ENCODE measurements around the gene GCSAM.
A peak's percentile ranks its signal among the peaks of the same experiment; 100 is the strongest.

The GCSAM gene

DNA sequence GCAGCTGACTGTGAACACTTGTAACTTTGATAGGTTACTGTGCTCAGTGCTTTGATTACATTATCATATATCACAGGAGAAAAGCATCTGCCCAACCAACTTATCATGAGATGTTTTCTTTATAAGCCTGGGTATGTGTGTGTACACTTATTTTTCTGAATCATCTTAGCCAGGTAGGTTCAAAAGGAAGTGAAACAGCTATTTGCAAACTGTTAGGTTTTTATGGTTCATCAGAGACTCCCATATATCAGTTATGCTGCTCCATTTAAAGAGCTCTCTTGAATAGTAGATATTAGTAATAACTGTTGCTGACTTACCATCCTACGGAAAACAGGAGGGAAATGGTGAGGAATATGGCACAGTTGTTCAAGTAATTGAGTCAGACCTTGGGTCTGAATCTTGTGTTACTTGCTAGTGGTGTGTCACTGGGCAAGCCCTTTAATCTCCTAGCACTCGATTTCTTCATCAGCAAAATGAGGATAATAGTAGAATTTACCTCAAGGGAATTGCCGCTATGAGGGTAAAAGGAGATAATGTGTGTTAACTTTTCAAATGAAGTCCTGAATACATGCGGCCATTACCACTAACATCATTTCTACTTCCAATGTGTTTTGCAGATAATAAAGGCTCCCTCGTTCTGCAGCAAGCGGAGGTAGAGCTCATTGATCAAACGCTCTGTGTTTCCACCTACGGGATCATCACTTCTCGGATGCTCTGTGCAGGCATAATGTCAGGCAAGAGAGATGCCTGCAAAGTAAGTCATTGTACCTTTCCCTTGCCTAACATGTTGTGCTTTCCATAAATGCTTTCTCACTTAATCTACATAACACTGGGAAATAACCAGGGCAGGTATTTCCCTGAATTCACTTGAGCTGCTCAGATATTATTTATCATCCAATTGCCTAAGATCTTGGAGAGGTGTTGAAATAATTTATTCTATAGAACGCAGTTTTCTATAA lies 54.6 kb downstream of the GCSAM start:
- no peaks in the 10 kb centered on the region for H3K9me3 ChIP-seq (replicated peaks in 1 of 2; ENCODE audit: control insufficient read depth in 2 of 2, insufficient read depth in 1 of 2, low read depth in 1 of 2, low read length in 2 of 2)
- no peak overlapping the region for H3K18ac ChIP-seq (ENCODE audit: low read length)
- H3K27ac ChIP-seq (replicated peaks; ENCODE audit: low read length), result no peak overlapping the region
- H3K79me1 ChIP-seq (ENCODE audit: low read depth, low read length), result no peaks in the 10 kb centered on the region
- H3K23ac ChIP-seq (ENCODE audit: low read depth, low read length, poor library complexity), result no peak overlapping the region
- no peak overlapping the region for H4K91ac ChIP-seq (ENCODE audit: low read depth, low read length, poor library complexity)
- H3K4me3 ChIP-seq (ENCODE audit: low read length in 2 of 2), result no peak overlapping the region
- no peak for DNase-seq (ENCODE audit: low spot score)
- no peak overlapping the region for H3K4me2 ChIP-seq (ENCODE audit: insufficient read depth, low read length, poor library complexity, severe bottlenecking)
- no peak overlapping the region for H4K8ac ChIP-seq (ENCODE audit: low read depth, low read length)
- no peak overlapping the region for H3K4ac ChIP-seq (ENCODE audit: low read length)
- H2AFZ ChIP-seq (ENCODE audit: low read length), result no peak overlapping the region
- no CpG with 5 or more reads among the region's 10 CpGs for WGBS, 2 donors (ENCODE audit: extremely low coverage in 2 of 2, insufficient read length in 2 of 2, insufficient replicate concordance in 1 of 2)
- no peak overlapping the region for H3K14ac ChIP-seq (ENCODE audit: low read length)
- H2AK5ac ChIP-seq (ENCODE audit: low read depth, low read length), result no peak overlapping the region
- H3K9ac ChIP-seq (ENCODE audit: low read depth, low read length, poor library complexity), result no peak overlapping the region
- H2BK12ac ChIP-seq (ENCODE audit: low read length), result no peak overlapping the region
- no peaks in the 10 kb centered on the region for H3K36me3 ChIP-seq (replicated peaks in 1 of 2; ENCODE audit: control insufficient read depth in 2 of 2, insufficient read depth in 2 of 2, low read length in 2 of 2)
- H2BK120ac ChIP-seq (ENCODE audit: low read depth, low read length), result no peak overlapping the region
- no peak overlapping the region for H2BK5ac ChIP-seq (ENCODE audit: low read length)
- H2BK15ac ChIP-seq (ENCODE audit: low read length), result no peak overlapping the region
- peaks cover 7 to 9% of the 10 kb centered on the region in 2 donors for H3K4me1 ChIP-seq (ENCODE audit: control insufficient read depth in 2 of 2, insufficient read depth in 1 of 2, low read depth in 1 of 2, low read length in 2 of 2)
- H3K27me3 ChIP-seq (ENCODE audit: control insufficient read depth in 3 of 3, insufficient read depth in 3 of 3, low read depth in 1 of 3, low read length in 3 of 3), result peaks cover 0 to 9% (median 0%) of the 10 kb centered on the region in 3 experiments

DNA sequence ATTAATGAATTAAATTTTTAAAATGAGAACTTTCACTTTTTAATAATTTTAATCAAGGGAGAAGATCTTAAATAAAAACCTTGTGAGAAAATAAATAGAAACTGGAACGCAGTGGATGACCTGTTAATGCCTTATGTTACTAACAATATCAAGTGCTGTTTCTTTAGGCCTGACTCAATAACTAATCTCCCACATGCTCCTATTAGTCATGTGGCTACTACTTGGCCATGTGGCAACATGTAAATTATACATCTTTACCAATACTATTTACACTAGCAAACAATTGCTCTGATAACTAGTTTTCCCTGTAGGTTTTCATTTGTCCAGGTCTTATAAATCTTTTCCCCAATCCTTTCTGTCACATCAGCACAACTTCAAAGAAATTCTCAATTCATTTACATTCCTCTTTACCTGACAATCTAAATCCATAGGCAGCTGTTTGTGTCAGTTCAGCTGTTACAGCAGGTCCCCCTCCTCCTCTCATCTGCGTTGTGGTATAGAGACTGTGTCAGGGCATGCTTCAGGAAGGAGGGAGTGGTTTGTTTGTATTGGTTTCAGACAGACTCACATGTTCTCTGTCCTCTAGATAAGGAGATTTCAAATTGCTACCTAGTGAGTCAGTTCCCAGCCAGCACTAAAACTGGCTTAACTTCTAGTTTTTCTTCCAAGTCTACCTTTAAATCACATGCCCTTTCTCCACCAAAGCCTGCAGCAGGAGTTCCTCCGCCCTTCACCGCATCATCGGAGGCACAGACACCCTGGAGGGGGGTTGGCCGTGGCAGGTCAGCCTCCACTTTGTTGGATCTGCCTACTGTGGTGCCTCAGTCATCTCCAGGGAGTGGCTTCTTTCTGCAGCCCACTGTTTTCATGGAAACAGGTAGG lies 58.2 kb downstream of the GCSAM start:
- no peak overlapping the region for H2BK15ac ChIP-seq (ENCODE audit: low read length)
- no peak overlapping the region for H3K4ac ChIP-seq (ENCODE audit: low read length)
- no peaks in the 10 kb centered on the region for H3K36me3 ChIP-seq (replicated peaks in 1 of 2; ENCODE audit: control insufficient read depth in 2 of 2, insufficient read depth in 2 of 2, low read length in 2 of 2)
- H4K8ac ChIP-seq (ENCODE audit: low read depth, low read length), result no peak overlapping the region
- no peak overlapping the region for H2BK12ac ChIP-seq (ENCODE audit: low read length)
- no peak overlapping the region for H3K14ac ChIP-seq (ENCODE audit: low read length)
- H3K4me1 ChIP-seq (ENCODE audit: control insufficient read depth in 2 of 2, insufficient read depth in 1 of 2, low read depth in 1 of 2, low read length in 2 of 2), result peaks cover 7 to 9% of the 10 kb centered on the region in 2 donors
- H2BK5ac ChIP-seq (ENCODE audit: low read length), result no peak overlapping the region
- H3K4me2 ChIP-seq (ENCODE audit: insufficient read depth, low read length, poor library complexity, severe bottlenecking), result no peak overlapping the region
- no peak for DNase-seq (ENCODE audit: low spot score)
- H3K9me3 ChIP-seq (replicated peaks in 1 of 2; ENCODE audit: control insufficient read depth in 2 of 2, insufficient read depth in 1 of 2, low read depth in 1 of 2, low read length in 2 of 2), result no peaks in the 10 kb centered on the region
- no peak overlapping the region for H3K9ac ChIP-seq (ENCODE audit: low read depth, low read length, poor library complexity)
- no peaks in the 10 kb centered on the region for H3K27me3 ChIP-seq (ENCODE audit: control insufficient read depth in 3 of 3, insufficient read depth in 3 of 3, low read depth in 1 of 3, low read length in 3 of 3)
- H3K79me1 ChIP-seq (ENCODE audit: low read depth, low read length), result no peaks in the 10 kb centered on the region
- no peak overlapping the region for H2AK5ac ChIP-seq (ENCODE audit: low read depth, low read length)
- H3K18ac ChIP-seq (ENCODE audit: low read length), result peak overlapping the region; percentile 81
- no peak overlapping the region for H3K23ac ChIP-seq (ENCODE audit: low read depth, low read length, poor library complexity)
- H3K4me3 ChIP-seq (ENCODE audit: low read length in 2 of 2), result no peak overlapping the region
- no peak overlapping the region for H3K27ac ChIP-seq (replicated peaks; ENCODE audit: low read length)
- H4K91ac ChIP-seq (ENCODE audit: low read depth, low read length, poor library complexity), result no peak overlapping the region
- WGBS, 2 donors (ENCODE audit: extremely low coverage in 2 of 2, insufficient read length in 2 of 2, insufficient replicate concordance in 1 of 2), result no CpG with 5 or more reads among the region's 6 CpGs
- H2BK120ac ChIP-seq (ENCODE audit: low read depth, low read length), result no peak overlapping the region
- peak overlapping the region; percentile 45 for H2AFZ ChIP-seq (ENCODE audit: low read length)

DNA sequence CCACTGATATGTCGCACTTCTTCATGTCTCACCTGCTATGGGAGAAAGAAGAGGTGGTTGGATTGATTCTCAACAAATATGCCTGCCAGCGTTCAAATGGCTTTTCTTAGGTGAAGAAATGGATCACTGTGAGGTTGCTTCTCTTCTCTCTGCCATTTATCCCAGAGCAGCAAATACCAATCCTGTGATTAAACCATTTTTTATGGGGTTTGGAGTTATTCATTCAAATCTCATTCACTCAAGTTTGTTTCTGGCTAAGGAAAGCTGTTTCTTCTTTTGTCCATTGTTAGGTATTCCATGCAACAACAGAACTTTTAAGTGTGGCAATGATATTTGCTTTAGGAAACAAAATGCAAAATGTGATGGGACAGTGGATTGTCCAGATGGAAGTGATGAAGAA lies 59.0 kb downstream of the GCSAM start:
- H4K8ac ChIP-seq (ENCODE audit: low read depth, low read length), result no peak overlapping the region
- no peak overlapping the region for H3K18ac ChIP-seq (ENCODE audit: low read length)
- H3K27ac ChIP-seq (replicated peaks; ENCODE audit: low read length), result no peak overlapping the region
- H3K4ac ChIP-seq (ENCODE audit: low read length), result no peak overlapping the region
- H2AK5ac ChIP-seq (ENCODE audit: low read depth, low read length), result no peak overlapping the region
- H2BK120ac ChIP-seq (ENCODE audit: low read depth, low read length), result no peak overlapping the region
- H2BK15ac ChIP-seq (ENCODE audit: low read length), result no peak overlapping the region
- no peak for DNase-seq (ENCODE audit: low spot score)
- H3K4me1 ChIP-seq (ENCODE audit: control insufficient read depth in 2 of 2, insufficient read depth in 1 of 2, low read depth in 1 of 2, low read length in 2 of 2), result peaks cover 7 to 9% of the 10 kb centered on the region in 2 donors
- no peaks in the 10 kb centered on the region for H3K79me1 ChIP-seq (ENCODE audit: low read depth, low read length)
- H4K91ac ChIP-seq (ENCODE audit: low read depth, low read length, poor library complexity), result no peak overlapping the region
- no peak overlapping the region for H3K23ac ChIP-seq (ENCODE audit: low read depth, low read length, poor library complexity)
- H3K4me2 ChIP-seq (ENCODE audit: insufficient read depth, low read length, poor library complexity, severe bottlenecking), result no peak overlapping the region
- no peak overlapping the region for H3K14ac ChIP-seq (ENCODE audit: low read length)
- H3K9me3 ChIP-seq (replicated peaks in 1 of 2; ENCODE audit: control insufficient read depth in 2 of 2, insufficient read depth in 1 of 2, low read depth in 1 of 2, low read length in 2 of 2), result no peaks in the 10 kb centered on the region
- no peak overlapping the region for H2BK12ac ChIP-seq (ENCODE audit: low read length)
- H2AFZ ChIP-seq (ENCODE audit: low read length), result no peak overlapping the region
- H2BK5ac ChIP-seq (ENCODE audit: low read length), result no peak overlapping the region
- H3K9ac ChIP-seq (ENCODE audit: low read depth, low read length, poor library complexity), result no peak overlapping the region
- no peak overlapping the region for H3K4me3 ChIP-seq (ENCODE audit: low read length in 2 of 2)
- H3K36me3 ChIP-seq (replicated peaks in 1 of 2; ENCODE audit: control insufficient read depth in 2 of 2, insufficient read depth in 2 of 2, low read length in 2 of 2), result no peaks in the 10 kb centered on the region
- no peaks in the 10 kb centered on the region for H3K27me3 ChIP-seq (ENCODE audit: control insufficient read depth in 3 of 3, insufficient read depth in 3 of 3, low read depth in 1 of 3, low read length in 3 of 3)
- WGBS, 2 donors (ENCODE audit: extremely low coverage in 2 of 2, insufficient read length in 2 of 2, insufficient replicate concordance in 1 of 2), result no CpG with 5 or more reads among the region's 2 CpGs
